Measurements from ENCODE around the gene CDC42BPA.
"Not testable (repeated sequence)": the region's sequence is repeated elsewhere in the genome, so short reads cannot be mapped to it uniquely, and the experiment has no call there.

The CDC42BPA gene

GRCh38 chr1:226955857-226956256 is 362.4 kb downstream of the CDC42BPA start:
- not testable (repeated sequence) for DNase-seq

DNA sequence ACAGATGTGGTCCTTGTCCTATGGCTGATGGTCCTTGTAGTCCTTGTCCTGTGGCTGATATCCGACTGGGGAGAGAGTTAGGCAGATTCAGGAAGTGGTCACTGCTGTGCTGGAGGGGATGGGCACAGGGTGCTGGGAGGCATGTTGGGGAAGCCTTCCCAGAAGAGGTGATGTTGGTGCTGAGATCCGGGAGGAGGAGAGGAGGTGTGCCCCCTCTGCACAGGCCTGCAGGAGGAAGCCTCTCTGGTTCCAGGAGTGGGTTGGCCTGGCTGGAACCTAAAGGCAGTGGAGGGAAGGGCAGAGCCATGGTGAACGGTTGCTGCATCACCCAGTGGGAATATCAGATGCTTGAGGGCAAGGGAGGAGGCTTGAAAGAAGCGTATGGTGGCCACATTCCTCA is 363.5 kb downstream of the CDC42BPA start:
- DNase-seq, result no peak

GRCh38 chr1:226954337-226954736 is 364.0 kb downstream of the CDC42BPA start:
- no peak for DNase-seq

DNA sequence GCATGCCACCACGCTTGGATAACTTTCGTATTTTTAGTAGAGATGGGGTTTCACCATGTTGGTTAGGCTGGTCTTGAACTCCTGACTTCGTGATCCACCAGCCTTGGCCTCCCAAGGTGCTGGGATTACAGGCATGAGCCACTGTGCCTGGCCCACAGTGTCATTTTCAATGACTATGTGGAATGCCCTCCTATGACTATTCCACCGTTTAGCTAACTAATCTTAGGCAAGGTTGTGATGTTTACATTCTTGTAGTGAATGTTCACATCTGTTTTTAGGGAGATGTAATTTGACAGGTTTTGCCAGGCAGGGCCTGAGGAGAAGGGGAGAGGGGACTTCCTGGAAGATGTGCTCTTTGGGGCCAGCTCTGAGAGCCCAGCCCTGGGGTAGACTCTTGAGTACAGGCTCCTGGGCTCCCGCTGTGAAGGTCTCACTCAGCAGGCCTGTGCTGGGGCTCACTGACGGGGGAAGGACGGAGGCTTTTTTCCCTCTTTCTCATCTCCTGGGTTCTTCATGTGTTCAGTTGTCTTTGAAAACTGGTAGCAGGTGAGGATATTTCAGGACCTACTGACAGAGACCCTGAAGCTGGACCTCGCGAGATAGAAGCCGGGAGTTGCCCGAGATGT is 365.0 kb downstream of the CDC42BPA start:
- DNase-seq, result no peak

- DNase-seq, result no peak
Observed at GRCh38 chr1:226952118-226952441, 366.2 kb downstream of the CDC42BPA start.

DNA sequence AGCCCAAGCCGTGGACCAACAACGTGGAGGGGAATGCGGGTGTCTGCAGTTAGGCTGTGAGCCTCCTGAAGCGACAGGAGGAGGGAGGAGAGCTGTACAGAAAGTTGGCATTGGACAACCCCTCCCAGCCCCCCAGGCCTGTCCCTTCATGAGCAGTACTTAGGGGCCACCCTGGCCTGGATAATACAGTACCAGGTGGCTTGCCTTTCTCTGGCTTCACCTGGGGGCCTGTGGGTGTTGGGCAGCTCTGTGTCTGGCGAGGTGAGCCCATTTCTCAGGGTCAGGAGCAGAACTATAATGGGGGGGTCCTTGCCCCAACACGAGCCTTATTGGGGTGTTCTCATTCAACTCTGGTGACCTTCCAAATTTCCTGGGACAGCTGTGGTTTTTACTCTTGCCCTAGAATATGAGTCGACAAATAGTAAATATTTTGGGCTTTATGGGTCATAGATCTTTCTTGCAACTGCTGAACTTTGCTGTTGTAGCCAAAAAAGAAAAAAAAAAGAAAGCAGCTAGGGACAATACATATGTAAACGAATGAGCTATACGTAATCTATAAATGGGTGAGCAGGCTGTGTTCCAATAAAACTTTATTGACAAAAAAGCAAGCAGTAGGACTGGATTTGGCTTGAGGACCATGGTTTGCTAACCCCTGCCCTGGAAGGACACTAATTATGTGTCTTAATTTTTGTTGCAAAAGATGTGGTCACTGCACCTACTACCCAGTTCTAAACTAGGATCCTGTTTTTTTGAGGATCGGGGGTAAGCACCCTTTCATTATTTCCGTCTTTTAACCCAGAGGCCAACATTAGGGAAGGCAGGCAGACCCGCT is 366.8 kb downstream of the CDC42BPA start:
- no peak for DNase-seq

DNA sequence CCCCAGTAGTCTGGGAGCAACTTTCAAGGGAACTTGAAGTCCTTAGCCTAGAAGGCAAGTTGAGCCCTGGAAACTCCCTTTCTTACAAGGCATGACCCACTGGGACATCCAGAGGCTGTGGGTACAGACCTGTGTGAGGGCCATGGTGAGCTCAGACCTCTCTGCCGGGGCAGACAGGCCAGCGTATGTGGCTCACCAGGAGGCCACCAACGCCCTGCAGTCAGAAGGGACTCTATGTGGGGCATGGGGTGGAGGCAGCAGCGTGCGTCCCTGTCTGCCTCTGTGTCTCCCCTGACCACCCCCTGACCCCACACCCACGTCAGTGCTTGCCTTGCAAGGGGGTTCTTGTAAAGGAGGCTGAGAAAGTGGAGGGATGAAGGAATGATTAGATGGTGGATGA is 367.4 kb downstream of the CDC42BPA start:
- DNase-seq, result no peak

GRCh38 chr1:226950316-226950715 is 368.0 kb downstream of the CDC42BPA start:
- no peak for DNase-seq

- DNase-seq, result no peak
Observed at GRCh38 chr1:226949401-226949800, 368.9 kb downstream of the CDC42BPA start.

DNA sequence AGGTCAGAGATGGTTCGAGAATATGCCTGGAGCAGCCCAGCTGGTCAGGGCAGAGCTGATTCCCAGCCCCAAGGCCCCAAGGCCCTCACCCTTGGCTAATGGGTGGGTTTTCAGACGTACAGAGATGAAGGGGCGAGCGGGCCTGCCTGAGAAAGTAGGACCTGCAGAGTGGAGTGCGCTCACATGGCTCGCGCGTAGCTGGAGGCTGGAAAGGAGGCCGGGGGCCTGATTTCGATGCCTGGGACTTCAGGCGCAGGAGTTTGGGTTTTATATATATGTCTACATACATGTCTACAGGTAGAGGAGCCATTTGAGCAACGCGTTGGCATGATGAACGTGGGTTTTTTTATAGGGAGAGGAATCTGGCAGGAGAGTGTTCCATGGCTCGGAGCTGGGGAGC is 369.3 kb downstream of the CDC42BPA start:
- no peak for DNase-seq

GRCh38 chr1:226948480-226948879 is 369.8 kb downstream of the CDC42BPA start:
- DNase-seq, result no peak

GRCh38 chr1:226948051-226948450 is 370.2 kb downstream of the CDC42BPA start:
- no peak for DNase-seq

GRCh38 chr1:226946841-226947240 is 371.5 kb downstream of the CDC42BPA start:
- no peak for DNase-seq

DNA sequence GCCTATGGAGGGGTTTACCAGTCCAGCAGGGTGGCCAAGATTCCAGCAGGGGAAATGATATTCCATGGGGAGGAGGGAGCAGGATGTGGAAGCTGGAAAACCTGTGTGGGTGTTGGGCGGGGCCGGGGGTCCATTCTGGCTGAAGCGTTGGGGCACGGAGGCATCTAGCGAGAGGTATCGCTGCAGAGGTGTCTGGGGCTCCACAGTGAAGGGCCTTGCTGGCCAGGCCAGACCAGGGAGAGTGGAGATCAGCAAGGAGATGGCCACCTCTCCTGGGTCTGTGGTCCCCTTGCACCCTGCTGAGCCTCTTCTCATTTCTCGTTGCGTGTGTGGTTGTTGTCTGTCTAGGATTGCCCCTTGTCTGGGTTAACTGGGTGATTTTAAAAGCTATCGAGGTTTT is 372.0 kb downstream of the CDC42BPA start:
- DNase-seq, result no peak

DNA sequence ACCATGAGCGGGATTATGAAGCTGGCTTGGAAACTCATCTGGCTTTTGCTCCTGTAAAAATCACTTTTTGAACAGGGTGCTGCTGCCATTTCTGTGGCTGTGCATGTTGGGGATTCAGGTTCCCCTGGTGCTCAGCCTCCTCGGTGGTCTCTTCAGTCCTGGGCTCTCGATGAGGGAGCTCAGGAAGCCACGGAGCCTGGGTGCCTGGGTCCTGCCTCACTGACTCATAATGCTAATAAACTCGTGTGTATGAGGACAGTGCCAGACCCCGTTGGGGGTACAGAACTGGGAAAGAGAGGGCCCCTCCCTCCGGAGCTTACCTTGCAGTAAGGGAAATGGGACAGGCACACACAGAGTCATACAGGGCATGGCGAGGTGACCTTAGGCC is 372.4 kb downstream of the CDC42BPA start:
- DNase-seq, result no peak

DNA sequence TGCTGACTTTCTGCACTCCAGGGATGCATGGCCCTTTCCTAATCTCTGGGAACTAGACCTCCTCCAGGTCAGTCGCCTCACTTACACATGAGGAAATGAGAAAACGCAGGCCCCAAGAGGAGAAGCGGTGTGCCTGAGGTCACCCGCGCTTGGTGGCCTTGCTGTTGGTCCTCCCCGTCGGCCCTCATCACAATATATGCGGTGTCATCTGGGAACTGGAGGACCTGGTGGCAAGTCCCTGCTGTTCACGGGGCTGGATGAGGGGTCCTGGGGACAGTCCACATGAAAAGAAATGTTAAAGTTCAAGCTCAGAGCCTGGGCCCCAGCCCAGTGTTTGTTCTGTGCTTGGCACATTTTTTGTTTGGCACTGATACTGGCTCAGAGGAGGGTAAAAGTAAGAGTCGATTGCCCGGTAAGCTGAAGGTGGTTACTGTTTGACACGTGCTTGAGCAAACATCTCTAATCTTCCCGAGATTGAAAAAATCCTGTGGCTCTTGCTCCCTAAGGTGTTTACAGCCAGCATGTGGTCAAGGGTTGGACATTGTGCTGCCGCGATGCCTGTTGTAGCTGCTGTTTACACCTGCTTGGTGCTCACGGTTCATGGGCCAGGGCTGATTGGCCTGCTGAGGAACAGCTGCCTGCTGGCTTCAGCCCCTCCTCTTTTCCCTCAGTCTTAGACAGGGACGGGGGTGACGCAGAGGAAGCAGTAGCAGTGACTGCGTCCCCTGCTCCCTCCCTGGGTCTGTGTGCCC is 373.0 kb downstream of the CDC42BPA start:
- DNase-seq, result no peak

- DNase-seq, result no peak
Observed at GRCh38 chr1:226943927-226944326, 374.4 kb downstream of the CDC42BPA start.

DNA sequence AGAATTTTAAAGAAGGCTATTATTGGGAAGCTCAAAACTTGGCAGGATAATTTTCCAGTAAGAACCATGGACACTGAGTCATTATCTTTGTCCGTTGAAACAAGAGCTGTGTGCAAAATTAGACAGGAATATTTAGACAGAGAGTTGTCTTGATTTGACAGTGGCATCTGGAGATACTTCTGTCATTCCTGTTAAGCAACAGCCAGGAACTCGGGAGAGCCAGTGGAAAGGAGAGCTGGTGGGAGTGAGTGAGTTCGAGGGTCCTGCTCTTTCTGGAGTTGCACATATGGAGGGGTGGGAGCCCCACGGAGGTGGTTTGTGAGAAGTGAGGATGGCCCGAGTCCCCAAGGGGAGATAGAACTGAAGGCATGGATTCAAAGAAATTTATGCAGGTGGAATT is 375.1 kb downstream of the CDC42BPA start:
- no peak for DNase-seq

GRCh38 chr1:226942392-226942791 is 375.9 kb downstream of the CDC42BPA start:
- no peak for DNase-seq

DNA sequence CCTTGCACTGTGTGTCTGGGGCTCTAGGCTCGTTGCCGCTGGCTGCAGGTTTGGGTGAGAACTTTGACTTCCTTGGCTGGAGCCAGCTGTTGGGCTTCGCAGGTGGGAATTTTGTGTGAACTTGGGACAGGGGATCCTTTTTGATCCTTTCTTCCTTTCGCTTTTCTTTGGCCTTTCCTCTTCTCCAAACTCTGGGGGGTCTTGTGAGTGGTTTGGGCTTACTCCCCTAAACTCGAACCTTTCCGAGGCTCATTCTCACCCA is 377.6 kb downstream of the CDC42BPA start:
- no peak for DNase-seq

- peak; percentile 95 for DNase-seq
Observed at GRCh38 chr1:226940029-226940805, 378.1 kb downstream of the CDC42BPA start, which contains the start of gene COQ8A. TSS of gene COQ8A (plus strand) at chr1:226940294. CDS start at chr1:226961386, 21,092 bp downstream.
